Heart left ventricle (tissue), 13 donors: ENCODE measurements around the gene NIPAL4.

ENCODE experiments used
- CTCF ChIP-seq, 12 donors: fragments of 200-600 bp; sonication (generic) in 4 of 12; IDR thresholded peaks; one replicate each; pipeline versions ENCODE4 v1.5.0 to v1.8.0; 2018 to 2022; ENCODE audit warnings: antibody characterized with exemption in 12 of 12, mild to moderate bottlenecking in 5 of 12
- POLR2A ChIP-seq, 2 donors: fragments of 450-650 bp; IDR thresholded peaks; one replicate each; pipeline ENCODE4 v1.6.1; 2017; ENCODE audit warnings: antibody characterized with exemption in 2 of 2, mild to moderate bottlenecking in 2 of 2, moderate library complexity in 2 of 2
- donor health status: ischemic (EF 13 %, LVEDD 7.1; RV severe dilation, severe dysfunction).
- donor health status: DM: no; HTN: yes; CAD: no.
- donor health status: DM: no; HTN: no; CAD: no.
- donor health status: ischemic (EF 25% LVEDD 6.9; RV normal size, moderate dysfunction).
- donor health status: ischemic (EF 25% LVEDD 5.7; RV mildly dilated, moderate dysfunction).
- donor health status: ischemic (EF 35%, LVEDD 5.7; RV mildly dilated, moderate dysfunction).
- donor health status: nonischemic (EF 11% LVEDD 7.7; RV severe dilation, severe dysfunction).
- donor health status: DM: yes; HTN: yes; CAD: no.
- donor health status: PGD.
- donor health status: ischemic (EF 29% LVEDD 5.4; RV normal size, mild dysfunction).
- donor health status: nonischemic (EF 23%, LVEDD 6.1; RV moderate dilation, normal function).

GRCh38 chr5:157484768-157485167, 24.8 kb downstream of the NIPAL4 start:
- no peak for TF ChIP-seq POLR2A (IDR thresholded peaks at IDR 0.05)
- no peak for TF ChIP-seq CTCF (IDR thresholded peaks at IDR 0.05)
